ENCODE data around the gene TBXT. TPM values are rescaled to one million over a fixed set of nuclear protein-coding genes. Genes with fewer than 3 reads are reported as not detected.

Gene TBXT
- total and polyA plus RNA-seq, 2 of the 13 experiments (the other 11 are each of a cell fraction or from before 2014, with no cell fraction given), result not detected

GRCh38 chr6:166165558-166166313 lies 1.9 kb downstream of the TBXT start (continued):
- TF ChIP-seq PBX3 (CRISPR knock-in tag; IDR thresholded peaks at IDR 0.05; ENCODE audit: borderline replicate concordance) (no peak), U2AF2 (IDR thresholded peaks at IDR 0.05; ENCODE audit: low read depth, low read length) (no peak), ZKSCAN8 (CRISPR knock-in tag; IDR thresholded peaks at IDR 0.05; ENCODE audit: borderline replicate concordance) (no peak), ZBTB3 (CRISPR knock-in tag; IDR thresholded peaks at IDR 0.05; ENCODE audit: borderline replicate concordance, low read depth) (no peak), NFATC3 (CRISPR knock-in tag; IDR thresholded peaks at IDR 0.05) (no peak), KAT2B (IDR thresholded peaks at IDR 0.05; ENCODE audit: borderline replicate concordance, low read depth, low read length) (no peak), ZNF235 (CRISPR knock-in tag; IDR thresholded peaks at IDR 0.05; ENCODE audit: borderline replicate concordance) (no peak), ZNF350 (CRISPR knock-in tag; IDR thresholded peaks at IDR 0.05; ENCODE audit: borderline replicate concordance, low read depth) (no peak), ZNF354B (CRISPR knock-in tag; IDR thresholded peaks at IDR 0.05) (no peak)

GRCh38 chr6:166162599-166163342 lies 4.9 kb downstream of the TBXT start:
- no peak for ATAC-seq
- no peak overlapping the region for H3K4me3 ChIP-seq (replicated peaks in 1 of 3; ENCODE audit: insufficient read depth in 1 of 3, low read depth in 2 of 3, low read length in 3 of 3)
- no TSS peak for BruUV-seq (replicated peaks)
- H3K4me1 ChIP-seq (ENCODE audit: insufficient read depth, low read length), result no peaks in the 10 kb centered on the region
- 0% methylated on average over 1 of the region's 1 CpG for WGBS (ENCODE audit: low lambda C conversion rate)
- no peak for DNase-seq (ENCODE audit: low spot score)
- POLR2A ChIA-PET, result no interaction called here
- CTCF ChIA-PET (ENCODE audit: low intra/inter-chr PET ratio, low total read pairs), result no interaction called here
- H3K4me2 ChIP-seq (ENCODE audit: low read depth, low read length), result no peak overlapping the region
- no peaks in the 10 kb centered on the region for H4K20me1 ChIP-seq (ENCODE audit: insufficient read depth, low read length)
- intact Hi-C loops (cut with micrococcal nuclease; ENCODE audit: unreplicated experiment), result no loop called here
- no peak overlapping the region for H3K27ac ChIP-seq (ENCODE audit: extremely low read length, insufficient read depth, low read length)
- no peaks in the 10 kb centered on the region for H3K79me2 ChIP-seq (ENCODE audit: insufficient read depth, low read length)
- no peak for FAIRE-seq
- H3K9me3 ChIP-seq (ENCODE audit: low read length), result no peaks in the 10 kb centered on the region
- in situ Hi-C loops (cut with HindIII; ENCODE audit: extremely low pct_ligation_motif_present, low pct_unique_long_range_greater_than_20kb), result no loop called here
- no peak overlapping the region for H3K9ac ChIP-seq (ENCODE audit: insufficient read depth, low read depth, low read length)
- H3K27me3 ChIP-seq (ENCODE audit: control insufficient read depth in 1 of 2, insufficient read depth in 2 of 2, low read length in 2 of 2), result peaks cover 16 to 61% of the 10 kb centered on the region in 2 experiments
- H2AFZ ChIP-seq (ENCODE audit: low read length), result no peak overlapping the region
- TF ChIP-seq ZNF256 (CRISPR knock-in tag; conservative IDR thresholded peaks at IDR 0.05), result no peak
- H3K36me3 ChIP-seq (replicated peaks in 1 of 2; ENCODE audit: control insufficient read depth in 1 of 2, insufficient read depth in 2 of 2, low read length in 2 of 2), result no peaks in the 10 kb centered on the region
